ENCODE results near the gene PCDHGA4.
"Not testable (repeated sequence)": the region's sequence is repeated elsewhere in the genome, so short reads cannot be mapped to it uniquely, and the experiment has no call there.

Gene PCDHGA4

DNA sequence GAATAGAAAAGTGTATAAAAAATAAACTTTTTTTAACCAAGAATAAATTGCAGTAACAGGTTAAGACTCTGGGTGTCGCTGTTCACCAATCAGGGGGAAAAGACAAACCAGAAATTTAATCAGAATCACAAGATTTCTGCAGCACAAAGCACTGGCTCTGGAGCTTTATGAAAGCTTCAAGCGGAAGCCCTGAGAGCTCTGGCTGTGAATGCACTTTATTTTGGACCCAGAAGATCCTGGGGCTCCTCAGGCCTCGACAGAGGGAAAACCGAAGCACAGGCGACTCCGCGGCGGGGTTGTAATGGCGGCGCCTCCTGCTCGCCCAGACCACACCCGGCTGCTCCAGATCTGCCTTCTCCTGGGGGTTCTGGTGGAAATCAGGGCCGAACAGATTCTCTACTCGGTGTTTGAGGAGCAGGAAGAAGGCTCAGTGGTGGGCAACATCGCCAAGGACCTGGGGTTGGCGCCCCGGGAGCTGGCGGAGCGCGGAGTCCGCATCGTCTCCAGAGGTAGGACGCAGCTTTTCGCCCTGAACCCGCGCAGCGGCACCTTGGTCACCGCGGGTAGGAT lies at the start of gene PCDHGA4:
TSS of gene PCDHGA4 (plus strand) at position 122 of the 570 bp plus-strand sequence. CDS start at position 209, 87 bp downstream.
- no peak for DNase-seq

DNA sequence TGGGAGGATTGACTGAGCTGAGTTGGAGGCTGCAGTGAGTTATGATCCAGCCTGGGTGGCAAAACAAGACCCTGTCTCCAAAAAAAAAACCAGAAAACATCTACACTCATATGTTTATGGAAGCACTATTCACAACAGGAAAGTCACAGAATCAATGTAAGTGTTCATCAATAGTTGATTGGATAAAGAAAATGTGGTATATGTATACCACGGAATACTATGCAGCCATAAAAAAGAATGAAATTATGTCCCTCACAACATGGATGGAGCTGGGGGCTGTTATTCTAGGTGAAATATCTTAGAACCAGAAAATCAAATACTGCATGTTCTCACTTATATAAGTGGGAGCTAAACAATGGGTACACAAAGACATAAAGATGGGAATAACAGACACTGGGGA lies 48.2 kb upstream of the PCDHGA4 start:
- no peak for DNase-seq

DNA sequence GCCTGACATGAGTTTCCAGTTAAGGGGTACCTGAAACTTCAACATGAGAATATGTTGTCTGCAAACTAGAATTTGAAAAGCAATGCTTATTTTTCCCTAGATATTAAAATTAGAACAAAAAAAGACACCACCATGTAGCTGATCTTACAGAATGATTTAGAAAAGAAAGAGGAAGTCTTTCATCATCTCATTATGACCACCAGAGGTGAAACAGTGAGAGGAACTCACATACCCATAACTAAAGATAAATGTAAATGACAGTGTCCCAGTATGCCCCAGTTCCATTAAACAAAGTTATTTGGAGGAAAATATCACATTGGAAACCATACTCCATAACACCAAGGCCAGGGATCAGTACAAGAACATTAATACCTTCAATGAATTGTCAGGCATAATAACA lies 41.1 kb upstream of the PCDHGA4 start:
- no peak for DNase-seq

DNA sequence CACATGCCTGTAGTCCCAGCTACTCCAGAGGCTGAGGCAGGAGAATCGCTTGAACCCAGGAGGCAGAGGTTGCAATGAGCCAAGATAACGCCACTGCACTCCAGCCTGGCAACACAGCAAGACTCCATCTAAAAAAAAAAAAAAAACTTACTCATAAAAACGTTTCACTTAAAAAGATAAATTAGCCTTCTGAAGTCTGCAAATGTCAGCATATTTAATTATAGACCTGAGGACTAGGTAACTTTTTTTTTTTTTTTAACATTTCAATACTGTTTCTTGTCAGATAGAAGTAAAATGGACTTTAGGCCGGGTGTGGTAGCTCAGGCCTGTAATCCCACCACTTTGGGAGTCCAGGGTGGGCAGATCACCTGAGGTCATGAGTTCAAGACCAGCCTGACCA lies 37.9 kb upstream of the PCDHGA4 start:
- not testable (repeated sequence) for DNase-seq

DNA sequence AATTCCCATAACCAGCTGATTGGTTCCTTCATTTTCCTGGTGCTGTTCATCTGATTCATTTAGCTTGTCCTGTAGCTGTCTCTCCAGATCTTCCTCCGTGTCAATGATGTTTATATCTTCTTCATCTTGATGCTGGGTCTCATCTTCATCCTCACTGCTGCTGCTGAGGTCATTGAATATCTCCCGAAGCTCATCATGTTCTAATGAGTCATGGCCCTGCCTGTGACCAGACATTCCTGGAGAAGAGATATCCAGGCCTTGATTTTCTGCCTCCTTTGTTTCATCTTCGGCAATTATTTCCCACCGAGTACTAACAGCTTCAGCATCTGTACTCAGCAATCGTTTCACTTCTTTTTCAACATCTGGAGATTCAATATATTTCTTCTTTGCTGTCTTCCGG lies 35.6 kb upstream of the PCDHGA4 start:
- no peak for DNase-seq

DNA sequence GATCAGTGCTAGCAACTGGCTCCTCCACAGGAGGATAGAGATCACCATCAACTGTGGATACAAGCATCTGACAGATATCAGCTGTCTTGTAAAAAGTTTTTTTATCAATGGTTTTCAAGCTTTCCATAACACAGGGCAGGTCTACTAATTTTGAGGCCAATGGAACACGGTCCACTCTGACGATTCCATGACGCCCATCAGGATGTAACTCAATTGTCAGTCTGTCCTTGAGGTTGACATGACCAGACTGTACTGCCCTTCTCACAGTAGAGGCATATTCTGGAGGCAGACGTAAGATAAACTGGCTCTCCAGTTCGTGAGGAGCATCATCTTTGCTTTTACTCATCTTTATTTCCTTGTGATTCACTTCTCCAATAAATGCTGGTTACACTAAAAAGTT lies 35.1 kb upstream of the PCDHGA4 start:
- no peak for DNase-seq

DNA sequence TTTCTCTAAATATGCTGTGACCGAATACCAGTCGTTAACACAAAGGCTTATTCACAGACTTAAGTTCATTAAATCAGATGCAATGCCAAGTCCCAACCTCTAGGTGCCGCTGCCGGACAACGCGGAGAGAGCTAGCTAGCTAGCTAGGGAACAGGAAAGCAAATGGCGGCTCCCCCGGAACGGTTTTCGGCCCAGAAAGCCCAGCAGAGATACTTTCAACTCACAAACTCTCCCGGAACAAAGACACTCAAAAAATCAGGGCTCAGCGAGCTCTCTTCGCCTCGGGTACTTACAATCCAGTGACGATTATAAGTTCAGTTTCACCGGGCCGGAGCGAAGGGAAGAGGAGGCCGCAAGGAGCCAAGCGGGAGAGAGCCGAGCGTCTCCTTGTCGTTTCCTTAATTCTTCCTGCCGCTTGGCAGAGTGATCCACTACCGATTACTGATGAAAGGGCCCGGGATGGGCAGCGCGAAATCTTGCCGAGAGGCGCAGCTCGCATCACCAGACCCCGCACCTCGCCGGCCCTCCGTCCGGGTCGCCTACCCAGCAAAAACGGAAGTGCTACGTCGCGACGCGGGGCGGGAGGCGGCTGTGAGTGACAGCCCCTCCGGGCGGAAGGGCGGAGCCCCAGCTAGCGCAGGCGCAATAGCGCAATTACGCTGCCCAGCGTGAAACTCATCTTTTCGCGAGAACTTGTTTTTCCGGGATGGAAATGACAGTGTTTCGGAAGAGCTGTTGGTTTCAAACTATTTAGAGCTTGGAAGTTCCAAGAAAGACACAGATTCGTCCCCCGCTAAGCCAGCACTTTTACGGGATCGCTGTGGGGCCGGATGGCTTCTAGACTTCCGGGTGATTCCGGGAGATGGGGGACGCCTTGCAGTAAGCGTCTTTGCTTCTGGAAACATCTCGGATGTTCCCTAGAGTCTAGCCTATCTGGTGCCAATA lies 34.3 kb upstream of the PCDHGA4 start, which contains the start of gene TAF7:
TSS of gene TAF7 (minus strand) at position 560 of the 945 bp plus-strand sequence. CDS start 740 bp downstream, outside the sequence.
- DNase-seq = peak; percentile 69 to 87

DNA sequence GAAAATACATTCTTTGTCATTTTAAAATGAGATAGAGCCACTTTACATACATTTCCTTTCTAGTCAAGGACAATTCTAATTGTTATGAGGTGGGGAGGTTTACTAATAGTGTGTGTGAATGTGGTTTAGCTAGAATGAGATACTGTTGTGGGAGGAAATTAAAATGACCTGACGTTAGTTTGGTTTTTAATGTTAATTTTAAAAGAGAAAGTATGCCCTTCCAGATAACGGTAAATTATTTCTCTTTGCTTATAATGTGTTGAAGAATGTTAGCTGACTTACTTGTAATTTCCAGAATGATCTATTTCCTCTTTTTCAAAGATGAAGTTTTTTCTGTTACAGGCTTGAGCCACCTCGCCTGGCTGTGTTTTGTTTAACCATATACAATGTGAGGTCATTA lies 32.6 kb upstream of the PCDHGA4 start:
- DNase-seq = no peak

DNA sequence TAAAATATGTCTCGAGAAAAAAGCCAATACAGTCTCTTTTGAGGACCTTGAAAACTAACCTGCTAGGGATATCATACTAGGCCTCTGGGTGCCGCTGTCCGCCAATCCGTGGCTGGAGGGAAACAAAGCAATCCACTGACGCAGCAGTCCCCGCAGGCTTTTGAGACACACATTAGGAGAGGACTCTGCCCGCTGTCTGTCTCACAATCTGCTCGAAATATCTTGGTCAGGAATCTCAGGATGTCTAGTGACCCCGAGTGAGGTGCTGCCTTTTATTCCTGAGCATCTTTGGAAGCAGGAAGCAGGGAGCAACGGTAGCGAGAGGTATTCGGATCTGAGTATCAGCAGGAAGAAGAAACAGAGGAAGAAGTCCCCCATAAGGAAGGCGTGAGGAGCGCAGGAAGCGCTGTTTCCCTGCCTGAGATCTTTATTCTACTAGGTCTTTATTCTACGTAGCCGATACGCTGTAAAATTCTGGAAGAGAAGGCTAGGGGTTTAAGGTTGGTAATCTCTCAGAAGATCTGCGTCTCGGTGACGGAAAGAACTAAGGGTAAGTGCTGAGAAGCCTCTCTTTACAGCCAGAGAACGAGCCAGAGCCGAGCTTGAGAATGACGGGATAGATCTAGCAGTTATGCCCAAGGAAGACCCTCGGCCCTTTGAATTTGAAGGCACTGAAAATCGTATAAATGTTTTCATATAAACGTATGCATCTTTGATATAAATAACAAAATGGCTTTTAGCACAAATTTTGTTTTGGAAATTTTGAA lies 28.6 kb upstream of the PCDHGA4 start:
- peak; percentile 21 to 61 for DNase-seq

DNA sequence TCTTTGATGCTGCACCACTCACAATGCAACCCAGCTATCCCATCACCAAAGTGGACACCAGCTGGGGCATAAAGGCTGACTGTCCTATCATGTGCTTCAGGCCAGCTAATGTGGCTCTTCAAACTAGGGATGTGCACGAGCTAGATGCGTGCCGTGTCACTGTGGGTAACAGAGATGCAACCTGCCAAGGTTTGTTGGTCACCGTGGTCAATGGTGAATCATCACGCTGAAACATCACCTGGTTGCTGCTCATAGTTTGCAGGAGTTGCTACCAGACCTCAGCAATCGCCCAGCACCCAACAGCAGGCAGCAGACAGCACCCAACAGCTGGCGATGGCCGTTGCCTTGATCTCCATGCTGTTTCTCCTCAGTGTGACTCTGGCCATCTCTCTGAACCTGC lies 26.6 kb upstream of the PCDHGA4 start:
- no peak for DNase-seq

DNA sequence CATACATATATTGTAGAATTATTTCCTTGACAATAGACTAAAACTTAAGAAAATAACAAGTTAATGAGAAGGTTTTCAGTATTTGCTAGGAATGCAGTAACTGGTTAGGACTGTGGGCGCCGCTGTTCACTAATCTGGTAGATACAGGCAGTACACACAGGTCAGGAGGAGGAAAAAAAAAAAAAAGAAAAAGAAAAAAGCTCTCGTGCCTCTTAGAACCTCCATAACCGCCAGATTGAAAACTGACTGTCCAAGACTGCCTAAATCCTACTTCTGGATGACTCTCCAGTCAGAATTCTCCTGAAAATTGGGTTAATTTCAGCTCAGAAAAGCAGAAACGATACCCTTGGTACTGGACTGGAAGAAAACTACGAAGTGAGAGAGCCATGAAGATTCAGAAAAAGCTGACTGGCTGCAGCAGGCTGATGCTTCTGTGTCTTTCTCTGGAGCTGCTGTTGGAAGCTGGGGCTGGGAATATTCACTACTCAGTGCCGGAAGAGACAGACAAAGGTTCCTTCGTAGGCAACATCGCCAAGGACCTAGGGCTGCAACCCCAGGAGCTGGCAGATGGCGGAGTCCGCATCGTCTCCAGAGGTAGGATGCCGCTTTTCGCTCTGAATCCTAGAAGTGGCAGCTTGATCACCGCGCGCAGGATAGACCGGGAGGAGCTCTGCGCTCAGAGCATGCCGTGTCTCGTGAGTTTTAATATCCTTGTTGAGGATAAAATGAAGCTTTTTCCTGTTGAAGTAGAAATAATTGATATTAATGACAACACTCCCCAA lies 24.3 kb upstream of the PCDHGA4 start, which contains the start of gene PCDHGA1:
TSS of gene PCDHGA1 (plus strand) at position 216 of the 782 bp plus-strand sequence.
- DNase-seq = no peak

DNA sequence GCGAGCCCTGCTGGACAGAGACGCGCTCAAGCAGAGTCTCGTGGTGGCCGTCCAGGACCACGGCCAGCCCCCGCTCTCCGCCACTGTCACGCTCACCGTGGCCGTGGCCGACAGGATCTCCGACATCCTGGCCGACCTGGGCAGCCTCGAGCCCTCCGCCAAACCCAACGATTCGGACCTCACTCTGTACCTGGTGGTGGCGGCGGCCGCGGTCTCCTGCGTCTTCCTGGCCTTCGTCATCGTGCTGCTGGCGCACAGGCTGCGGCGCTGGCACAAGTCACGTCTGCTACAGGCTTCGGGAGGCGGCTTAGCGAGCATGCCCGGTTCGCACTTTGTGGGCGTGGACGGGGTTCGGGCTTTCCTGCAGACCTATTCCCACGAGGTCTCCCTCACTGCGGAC lies 22.2 kb upstream of the PCDHGA4 start:
- DNase-seq = not testable (repeated sequence)

DNA sequence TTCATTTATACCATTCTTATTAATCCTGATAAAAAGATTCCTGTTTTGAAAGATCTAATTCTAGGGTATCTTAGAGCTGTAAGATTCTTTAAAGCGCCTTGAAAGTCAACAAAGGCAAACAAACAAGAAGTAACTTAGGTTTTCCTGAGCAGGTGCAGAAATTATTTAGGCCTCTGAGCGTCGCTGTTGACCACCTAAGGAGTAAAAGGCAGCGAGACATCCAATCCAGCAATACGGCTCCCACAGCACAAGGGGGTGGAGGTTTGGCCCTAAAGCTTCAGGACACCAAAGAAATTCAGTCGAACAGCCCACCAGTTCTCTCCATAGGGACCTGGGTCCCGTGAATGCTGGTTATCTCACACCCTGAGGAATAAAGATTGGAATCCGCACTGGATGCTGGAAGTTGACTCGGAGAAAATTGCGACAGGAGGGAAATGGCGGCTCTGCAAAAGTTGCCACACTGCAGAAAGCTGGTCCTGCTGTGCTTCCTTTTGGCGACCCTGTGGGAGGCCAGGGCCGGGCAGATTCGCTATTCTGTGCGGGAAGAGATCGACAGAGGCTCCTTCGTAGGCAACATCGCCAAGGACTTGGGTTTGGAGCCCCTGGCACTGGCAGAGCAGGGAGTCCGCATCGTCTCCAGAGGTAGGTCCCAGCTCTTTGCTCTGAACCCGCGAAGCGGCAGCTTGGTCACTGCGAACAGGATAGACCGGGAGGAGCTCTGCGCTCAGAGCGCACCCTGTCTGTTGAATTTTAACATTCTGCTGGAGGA lies 16.1 kb upstream of the PCDHGA4 start, which contains the start of gene PCDHGA2:
TSS of gene PCDHGA2 (plus strand) at position 223 of the 769 bp plus-strand sequence.
- no peak for DNase-seq

DNA sequence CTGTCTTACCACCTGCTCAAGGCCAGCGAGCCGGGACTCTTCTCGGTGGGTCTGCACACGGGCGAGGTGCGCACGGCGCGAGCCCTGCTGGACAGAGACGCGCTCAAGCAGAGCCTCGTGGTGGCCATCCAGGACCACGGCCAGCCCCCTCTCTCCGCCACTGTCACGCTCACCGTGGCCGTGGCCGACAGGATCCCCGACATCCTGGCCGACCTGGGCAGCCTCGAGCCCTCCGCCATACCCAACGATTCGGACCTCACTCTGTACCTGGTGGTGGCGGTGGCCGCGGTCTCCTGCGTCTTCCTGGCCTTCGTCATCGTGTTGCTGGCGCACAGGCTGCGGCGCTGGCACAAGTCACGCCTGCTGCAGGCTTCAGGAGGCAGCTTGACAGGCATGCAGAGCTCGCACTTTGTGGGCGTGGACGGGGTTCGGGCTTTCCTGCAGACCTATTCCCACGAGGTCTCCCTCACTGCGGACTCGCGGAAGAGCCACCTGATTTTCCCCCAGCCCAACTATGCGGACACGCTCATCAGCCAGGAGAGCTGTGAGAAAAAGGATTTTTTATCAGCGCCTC lies 14.0 kb upstream of the PCDHGA4 start:
- not testable (repeated sequence) for DNase-seq

DNA sequence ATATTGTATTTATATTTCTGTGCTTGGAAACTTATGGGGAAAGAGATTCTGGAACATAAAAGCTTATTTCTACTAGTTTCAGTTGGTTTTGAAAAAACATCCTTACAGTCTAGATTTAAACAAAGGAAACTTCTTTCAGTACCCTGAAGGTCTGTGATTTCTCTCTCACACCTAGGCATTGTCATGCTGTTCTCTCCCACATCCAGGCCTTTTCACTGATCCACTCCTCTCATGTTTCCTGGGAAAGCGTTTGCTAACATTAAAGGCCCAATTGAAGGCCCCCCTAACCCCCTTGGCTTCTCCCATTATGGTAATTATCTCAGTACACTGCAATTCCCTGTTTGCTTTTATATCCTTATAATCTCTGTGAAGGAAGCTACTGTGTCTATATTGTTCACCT lies 12.0 kb upstream of the PCDHGA4 start:
- no peak for DNase-seq

DNA sequence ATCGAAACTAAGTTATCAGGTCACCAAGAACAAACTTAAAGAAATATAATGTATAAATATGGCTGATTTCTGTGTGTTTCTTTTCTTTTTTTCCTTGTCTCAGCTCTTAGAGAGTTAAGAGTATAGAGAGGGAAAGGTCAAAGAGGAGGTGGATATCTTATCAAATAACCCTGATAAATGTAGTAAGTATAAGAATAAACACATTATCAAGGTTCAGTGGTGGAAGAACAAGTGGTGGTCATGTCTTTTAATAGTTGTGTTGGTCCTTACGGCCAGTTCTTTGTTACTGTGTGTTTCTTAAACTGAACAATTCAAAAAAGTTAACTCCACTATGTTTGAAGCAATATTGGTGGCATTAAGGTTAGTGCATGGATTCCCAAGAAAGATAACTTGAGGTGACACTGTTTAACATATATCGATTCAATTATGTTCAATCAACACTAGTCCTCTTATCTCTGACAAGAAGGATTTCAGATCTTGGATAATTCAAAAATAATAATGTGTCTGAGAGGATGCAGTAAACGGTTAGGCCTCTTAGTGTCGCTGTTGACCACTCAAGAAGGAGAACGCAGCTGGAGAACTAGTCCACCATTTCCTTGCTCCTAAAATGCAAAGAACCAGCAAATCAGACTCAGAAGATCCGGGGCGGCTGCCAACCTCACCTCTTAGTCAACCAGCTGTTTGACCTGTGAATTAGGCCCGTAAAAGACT lies 11.4 kb upstream of the PCDHGA4 start, which contains the start of gene PCDHGA3:
TSS of gene PCDHGA3 (plus strand) at position 588 of the 711 bp plus-strand sequence. CDS start 205 bp downstream, outside the sequence.
- DNase-seq = no peak

DNA sequence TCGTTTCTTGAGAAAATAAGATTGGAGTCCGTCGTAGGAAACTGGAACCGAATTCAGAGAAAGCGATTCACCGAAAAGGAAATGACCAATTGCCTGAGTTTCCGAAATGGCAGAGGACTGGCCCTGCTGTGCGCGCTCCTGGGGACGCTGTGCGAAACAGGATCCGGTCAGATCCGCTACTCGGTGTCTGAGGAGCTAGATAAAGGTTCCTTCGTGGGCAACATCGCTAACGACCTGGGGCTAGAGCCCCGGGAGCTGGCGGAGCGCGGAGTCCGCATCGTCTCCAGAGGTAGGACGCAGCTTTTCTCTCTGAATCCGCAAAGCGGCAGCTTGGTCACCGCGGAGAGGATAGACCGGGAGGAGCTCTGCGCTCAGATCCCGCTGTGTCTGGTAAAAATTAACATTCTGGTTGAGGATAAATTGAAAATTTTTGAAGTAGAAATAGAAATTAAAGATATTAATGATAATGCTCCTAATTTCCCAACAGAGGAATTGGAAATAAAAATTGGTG lies 10.8 kb upstream of the PCDHGA4 start:
- DNase-seq = no peak

DNA sequence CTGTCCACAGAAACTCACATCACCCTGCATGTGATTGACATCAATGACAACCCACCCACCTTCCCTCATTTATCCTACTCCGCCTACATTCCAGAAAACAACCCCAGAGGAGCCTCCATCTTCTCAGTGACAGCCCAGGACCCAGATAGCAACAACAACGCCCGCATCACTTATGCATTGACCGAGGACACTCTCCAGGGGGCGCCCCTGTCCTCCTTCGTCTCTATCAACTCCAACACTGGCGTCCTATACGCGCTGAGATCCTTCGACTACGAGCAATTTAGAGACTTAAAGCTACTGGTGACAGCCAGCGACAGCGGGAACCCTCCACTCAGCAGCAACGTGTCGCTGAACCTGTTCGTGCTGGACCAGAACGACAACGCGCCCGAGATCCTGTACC lies 9.5 kb upstream of the PCDHGA4 start:
- no peak for DNase-seq

DNA sequence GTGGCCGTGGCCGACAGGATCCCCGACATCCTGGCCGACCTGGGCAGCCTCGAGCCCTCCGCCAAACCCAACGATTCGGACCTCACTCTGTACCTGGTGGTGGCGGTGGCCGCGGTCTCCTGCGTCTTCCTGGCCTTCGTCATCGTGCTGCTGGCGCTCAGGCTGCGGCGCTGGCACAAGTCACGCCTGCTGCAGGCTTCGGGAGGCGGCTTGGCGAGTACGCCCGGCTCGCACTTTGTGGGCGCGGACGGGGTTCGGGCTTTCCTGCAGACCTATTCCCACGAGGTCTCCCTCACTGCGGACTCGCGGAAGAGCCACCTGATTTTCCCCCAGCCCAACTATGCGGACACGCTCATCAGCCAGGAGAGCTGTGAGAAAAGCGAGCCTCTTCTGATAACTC lies 8.8 kb upstream of the PCDHGA4 start:
- not testable (repeated sequence) for DNase-seq
